ENCODE data around the gene RABGAP1L.

GRCh38 chr1:174398246-174398645 is 238.9 kb downstream of the RABGAP1L start:
- no peak for TF ChIP-seq CTCF (IDR thresholded peaks at IDR 0.05)
- no peak for TF ChIP-seq POLR2A (IDR thresholded peaks at IDR 0.05; ENCODE audit: low read depth)
- no peak for TF ChIP-seq EP300 (IDR thresholded peaks at IDR 0.05)
- TF ChIP-seq POLR2AphosphoS5 (IDR thresholded peaks at IDR 0.05): no peak
